NCI-H2107 (cell line): ENCODE results near the gene MRPL19.

Experiments used
- DNase-seq: peaks from one replicate; lab custom pipeline; 2025; lab: John Stamatoyannopoulos, UW

MRPL19 gene

DNA sequence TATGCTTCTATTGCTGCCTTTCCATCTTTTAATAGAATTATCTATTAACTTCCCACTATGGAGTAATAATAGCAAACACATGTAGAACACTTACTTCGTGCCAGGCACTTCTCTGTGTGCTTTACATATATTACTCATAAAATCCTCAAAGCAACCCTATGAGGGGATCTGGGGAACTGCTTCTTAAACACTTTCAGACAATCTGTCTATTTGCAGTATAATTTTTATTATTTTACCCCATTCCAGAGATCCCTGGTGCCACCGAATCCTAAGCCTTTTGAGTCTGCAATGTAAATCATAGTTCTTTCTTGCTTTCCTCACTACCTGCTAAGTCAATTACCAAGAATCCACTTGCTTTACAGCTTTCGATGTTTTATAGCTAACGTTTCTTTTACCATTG lies 89.7 kb downstream of the MRPL19 start:
- DNase-seq: no peak

DNA sequence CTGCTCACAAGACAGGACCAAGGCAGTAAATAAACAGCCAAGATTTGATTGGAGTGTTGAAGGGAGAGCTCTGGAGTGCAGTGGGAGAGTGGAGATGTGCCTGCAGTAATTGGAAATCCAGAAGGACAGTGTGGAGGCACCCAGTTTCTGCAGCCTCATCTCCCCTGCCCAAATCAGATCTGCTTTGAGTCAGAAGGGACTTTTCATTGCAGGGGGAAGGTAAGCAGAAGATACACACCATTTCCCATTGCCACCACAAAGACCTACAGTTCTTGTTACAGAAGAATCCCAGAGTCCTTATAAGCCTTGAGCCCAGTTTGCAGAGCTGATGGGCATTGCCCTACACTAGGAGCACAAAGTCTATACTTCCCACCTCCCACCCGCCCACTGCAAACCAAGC lies 91.4 kb downstream of the MRPL19 start:
- no peak for DNase-seq
